ENCODE results near the gene RXRA. TPM values are rescaled to one million over a fixed set of nuclear protein-coding genes. Genes with fewer than 3 reads are reported as not detected.

Gene RXRA
- polyA plus RNA-seq, 1 of the 3 experiments (the other 2 are of a cell fraction): 7.6 TPM

- peaks cover 64% of the 10 kb centered on the region for H3K79me2 ChIP-seq (ENCODE audit: insufficient read depth)
- no peaks in the 10 kb centered on the region for H3K36me3 ChIP-seq (replicated peaks in 1 of 2; ENCODE audit: control insufficient read depth in 1 of 2, insufficient read depth in 2 of 2, low read length in 1 of 2)
- POLR2A ChIA-PET: no interaction called here
- 97% methylated on average over 16 of the region's 16 CpGs for WGBS (ENCODE audit: low lambda C conversion rate)
- CTCF ChIA-PET: interaction anchor here (1.8 kb wide), 1 partner anchor 201 kb away, joined by 8 read pairs; no protein-coding TSS in a partner anchor
- no peak overlapping the region for H3K27ac ChIP-seq (ENCODE audit: low read depth in 2 of 2, low read length in 1 of 2)
- no peak overlapping the region for H3K9ac ChIP-seq
- DNase-seq: no peak
- H3K9me2 ChIP-seq: no peaks in the 10 kb centered on the region
- no peak for TF ChIP-seq NFIC (IDR thresholded peaks at IDR 0.05; ENCODE audit: borderline replicate concordance)
- TF ChIP-seq NRF1 (IDR thresholded peaks at IDR 0.05; ENCODE audit: low read depth, low read length): no peak
- no peak for TF ChIP-seq JUND (IDR thresholded peaks at IDR 0.05)
- no peak for TF ChIP-seq FOXJ3 (CRISPR knock-in tag; IDR thresholded peaks at IDR 0.05)
- no peak for TF ChIP-seq RFX5 (IDR thresholded peaks at IDR 0.05; ENCODE audit: low read length)
- no peak for TF ChIP-seq USF2 (IDR thresholded peaks at IDR 0.05; ENCODE audit: borderline replicate concordance, low read depth, low read length)
- TF ChIP-seq ZBTB33 (IDR thresholded peaks at IDR 0.05; ENCODE audit: borderline replicate concordance, low read depth): no peak
- no peak for TF ChIP-seq MXI1 (IDR thresholded peaks at IDR 0.05; ENCODE audit: low read depth, low read length)
- no peak for TF ChIP-seq FOSL2 (IDR thresholded peaks at IDR 0.05; ENCODE audit: borderline replicate concordance, low read depth)
- peaks cover 18 to 69% of the 10 kb centered on the region in 2 experiments for H3K4me1 ChIP-seq (ENCODE audit: control insufficient read depth in 1 of 2, insufficient read depth in 2 of 2, low read depth in 1 of 2, low read length in 1 of 2)
- H3K4me3 ChIP-seq (ENCODE audit: low read depth in 2 of 2, low read length in 1 of 2): no peak overlapping the region
- peaks cover 92% of the 10 kb centered on the region for H4K20me1 ChIP-seq (ENCODE audit: insufficient read depth)
- H3K9me3 ChIP-seq: no peaks in the 10 kb centered on the region
- no peaks in the 10 kb centered on the region for H3F3A ChIP-seq (replicated peaks; ENCODE audit: insufficient read depth)
- no peaks in the 10 kb centered on the region for H3K27me3 ChIP-seq (ENCODE audit: insufficient read depth)
- H3K4me2 ChIP-seq: no peak overlapping the region
- H2AFZ ChIP-seq (ENCODE audit: low read depth): no peak overlapping the region
These were observed 45.5 kb downstream of the RXRA start for GRCh38 chr9:134371731-134372130.

GRCh38 chr9:134372581-134373267 is 46.5 kb downstream of the RXRA start:
- Histone ChIP-seq H3K4me1 (ENCODE audit: control insufficient read depth in 1 of 2, insufficient read depth in 2 of 2, low read depth in 1 of 2, low read length in 1 of 2) (peaks cover 9 to 69% of the 10 kb centered on the region in 2 experiments; a peak in 3 of 4 replicates), H3K27me3 (ENCODE audit: insufficient read depth) (no peaks in the 10 kb centered on the region), H3K79me2 (ENCODE audit: insufficient read depth) (peaks cover 58% of the 10 kb centered on the region), H3K9ac (no peak overlapping the region), H3K4me3 (ENCODE audit: low read depth in 2 of 2, low read length in 1 of 2) (no peak overlapping the region), H3K9me3 (no peaks in the 10 kb centered on the region), H3F3A (replicated peaks; ENCODE audit: insufficient read depth) (no peaks in the 10 kb centered on the region), H4K20me1 (ENCODE audit: insufficient read depth) (peaks cover 92% of the 10 kb centered on the region), H3K4me2 (no peak overlapping the region), H3K9me2 (no peaks in the 10 kb centered on the region), H2AFZ (ENCODE audit: low read depth) (no peak overlapping the region), H3K36me3 (replicated peaks in 1 of 2; ENCODE audit: control insufficient read depth in 1 of 2, insufficient read depth in 2 of 2, low read length in 1 of 2) (no peaks in the 10 kb centered on the region), H3K27ac (ENCODE audit: low read depth in 2 of 2, low read length in 1 of 2) (no peak overlapping the region)
- CTCF ChIA-PET: interaction anchor here (1.5 to 1.6 kb wide), 2 partner anchors 70 to 202 kb away, joined by 3 to 7 read pairs; no protein-coding TSS in a partner anchor
- 96% methylated on average over 5 of the region's 16 CpGs for WGBS (ENCODE audit: low lambda C conversion rate)
- no peak for TF ChIP-seq IRF3 (IDR thresholded peaks at IDR 0.05; ENCODE audit: low read depth, low read length)
- no peak for TF ChIP-seq RFX5 (IDR thresholded peaks at IDR 0.05; ENCODE audit: low read length)
- TF ChIP-seq CTCF (IDR thresholded peaks at IDR 0.05): no peak
- no peak for DNase-seq
- POLR2A ChIA-PET: no interaction called here
